GM10266 (cell line): ENCODE results near the gene NT5DC1.

Experiments used
- DNase-seq: peaks from one replicate; pipeline ENCODE4 v3.0.0; 2012; ENCODE audit errors: extremely low spot score
- CTCF ChIP-seq: IDR thresholded peaks from 2 replicates; pipeline ENCODE4 v1.5.1; 2012; ENCODE audit warnings: mild to moderate bottlenecking, low read depth; ENCODE audit not compliant: control insufficient read depth, insufficient read depth; ENCODE audit errors: missing control alignments

NT5DC1 gene

GRCh38 chr6:116189472-116189871 is 88.8 kb downstream of the NT5DC1 start:
- TF ChIP-seq CTCF, result no peak
- no peak for DNase-seq

DNA sequence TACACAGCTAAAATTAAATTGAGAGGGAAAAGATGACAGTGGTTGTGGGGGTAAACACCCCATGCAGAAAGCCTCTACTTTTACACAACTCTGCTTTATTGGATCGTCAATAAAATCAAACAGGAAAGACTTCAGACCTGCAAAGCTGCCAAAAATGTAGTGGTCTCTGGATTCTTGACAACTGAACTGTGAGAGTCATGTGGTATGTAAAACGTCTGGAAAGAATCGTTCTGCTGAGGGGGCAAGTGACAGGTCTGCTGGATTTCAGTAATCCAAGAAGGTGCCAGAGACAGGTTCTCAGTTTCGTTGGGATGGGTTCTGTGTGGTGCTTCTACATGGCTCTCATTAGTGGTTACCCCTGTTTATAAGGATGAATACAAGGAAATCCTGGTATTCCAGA is 89.9 kb downstream of the NT5DC1 start:
- no peak for TF ChIP-seq CTCF
- no peak for DNase-seq

DNA sequence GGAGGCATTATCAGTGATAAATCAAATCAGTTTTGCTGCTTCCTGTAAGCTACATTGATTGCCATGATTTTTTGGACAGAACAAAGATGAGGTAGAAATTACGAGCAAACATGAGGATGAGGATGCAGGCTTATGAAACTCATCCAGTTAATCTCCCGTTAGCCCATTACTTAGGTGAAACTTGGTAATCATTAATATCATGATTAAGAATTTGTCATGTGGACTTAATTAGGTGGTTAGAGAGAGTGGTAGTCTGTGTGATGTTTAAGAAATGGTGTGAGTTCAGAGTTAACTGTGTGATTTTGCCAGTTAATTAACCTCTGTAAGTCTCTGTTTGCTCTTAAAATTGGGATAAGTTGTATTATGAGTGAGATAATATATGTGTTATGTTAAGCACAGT is 91.2 kb downstream of the NT5DC1 start:
- no peak for TF ChIP-seq CTCF
- DNase-seq, result no peak

- no peak for DNase-seq
- TF ChIP-seq CTCF, result no peak
Measured at GRCh38 chr6:116192786-116193185, 92.1 kb downstream of the NT5DC1 start.

DNA sequence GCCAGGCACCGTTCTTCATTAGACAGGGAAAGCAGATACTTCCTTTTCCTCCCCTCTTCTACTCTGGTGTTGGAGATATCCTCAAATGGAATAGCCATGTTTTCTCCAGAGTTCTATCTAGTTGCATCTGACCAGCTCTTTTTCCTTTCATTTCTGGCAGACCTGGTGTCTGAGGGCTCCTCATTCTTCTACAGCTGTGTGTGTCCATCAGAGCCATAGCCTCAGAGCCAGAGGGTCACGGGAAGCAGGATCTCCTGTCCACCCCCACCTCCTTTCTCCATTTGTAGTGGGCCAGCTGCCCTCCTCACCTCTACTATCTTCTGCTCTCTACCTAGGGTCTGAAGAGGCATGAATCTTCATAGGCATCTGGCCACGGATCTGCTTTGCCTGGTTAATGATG is 96.2 kb downstream of the NT5DC1 start:
- no peak for DNase-seq
- TF ChIP-seq CTCF, result no peak

DNA sequence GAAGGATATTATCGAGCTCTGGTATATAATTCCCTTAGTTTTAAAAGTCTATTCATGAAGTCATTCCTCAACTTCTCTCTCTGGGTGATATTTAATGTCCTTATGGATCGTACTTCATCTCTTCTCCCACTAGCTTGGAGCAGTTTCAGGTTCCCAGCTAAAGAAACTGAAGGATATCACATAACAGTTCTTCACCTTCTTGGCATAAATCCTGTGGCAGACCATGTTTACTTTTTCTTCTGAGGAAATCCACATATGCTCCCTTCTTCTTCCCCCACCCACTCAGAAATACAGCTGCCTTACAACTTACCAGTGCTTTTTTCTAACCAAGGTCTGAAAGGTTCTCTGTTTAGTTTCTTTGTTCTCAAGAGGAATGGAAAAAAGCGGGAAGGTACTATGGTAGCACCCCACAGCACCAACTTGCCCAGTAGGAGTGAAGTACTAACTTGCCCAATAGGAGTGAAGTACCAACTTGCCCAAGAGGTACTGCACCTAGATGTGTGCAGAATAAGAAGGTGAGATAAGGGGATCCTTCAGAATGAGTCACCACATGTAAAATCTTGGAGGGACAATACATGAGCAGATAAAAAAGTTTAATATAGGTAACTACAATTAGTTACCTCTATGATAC is 100.1 kb downstream of the NT5DC1 start:
- no peak for DNase-seq
- TF ChIP-seq CTCF, result no peak

DNA sequence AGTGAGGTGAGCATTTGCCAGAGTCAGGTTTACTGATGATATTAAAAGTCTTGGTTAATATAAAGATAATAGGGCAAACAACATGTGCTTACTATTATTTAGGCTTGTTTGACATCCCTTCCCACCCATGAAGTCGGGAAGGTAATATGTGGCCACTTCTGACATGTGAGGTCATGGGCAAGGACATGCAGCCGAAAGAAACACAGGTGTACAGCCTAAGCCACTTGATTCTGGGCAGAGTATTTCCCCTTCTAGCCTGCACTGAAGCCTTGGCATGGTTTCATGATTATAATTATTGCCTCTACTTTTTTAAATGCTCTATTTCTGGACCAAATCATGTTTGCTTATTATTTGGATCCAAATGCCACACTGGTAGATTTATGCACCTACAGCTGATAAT is 100.9 kb downstream of the NT5DC1 start:
- DNase-seq, result no peak
- no peak for TF ChIP-seq CTCF
